SH-SY5Y (cell line): ENCODE measurements around the gene CBLN3.

ENCODE experiments used
- GATA2 ChIP-seq: IDR thresholded peaks from 2 replicates; pipeline ENCODE4 v1.6.1; 2011; ENCODE audit warnings: mild to moderate bottlenecking, low read depth, low read length
- GATA3 ChIP-seq: IDR thresholded peaks from 2 replicates; pipeline ENCODE4 v1.6.1; 2011; ENCODE audit warnings: low read depth, mild to moderate bottlenecking, low read length, moderate library complexity

GRCh38 chr14:24422261-24422660, 7.2 kb downstream of the CBLN3 start:
- TF ChIP-seq GATA2 (no peak), GATA3 (no peak)
